ENCODE results near the gene HYPK.
"Not testable (repeated sequence)": the region's sequence is repeated elsewhere in the genome, so short reads cannot be mapped to it uniquely, and the experiment has no call there.

DNA sequence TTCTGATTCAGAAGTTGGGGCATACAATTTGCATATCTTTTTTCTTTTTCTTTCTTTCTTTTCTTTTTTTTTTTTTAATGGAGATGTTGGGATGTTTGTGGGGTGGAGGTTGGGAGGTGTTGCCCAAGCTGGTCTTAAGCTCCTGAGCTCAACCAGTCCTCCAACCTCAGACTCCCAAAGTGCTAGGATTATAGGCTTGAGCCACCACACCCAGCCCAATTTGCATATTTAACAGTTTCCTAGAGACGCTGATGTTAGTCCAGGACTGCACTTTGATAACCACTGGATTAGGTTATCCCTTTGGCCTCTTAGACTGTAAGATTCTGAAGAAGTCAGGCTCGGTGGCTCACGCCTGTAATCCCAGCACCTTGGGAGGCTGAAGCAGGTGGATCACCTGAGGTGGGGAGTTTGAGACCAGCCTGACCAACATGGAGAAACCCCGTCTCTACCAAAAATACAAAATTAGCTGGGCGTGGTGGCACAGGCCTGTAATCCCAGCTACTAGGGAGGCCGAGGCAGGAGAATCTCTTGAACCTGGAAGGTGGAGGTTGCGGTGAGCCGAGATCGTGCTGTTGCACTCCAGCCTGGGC is 29.6 kb downstream of the HYPK start:
- TF ChIP-seq POLR2A (IDR thresholded peaks at IDR 0.05; ENCODE audit: low read length); GATA1 (IDR thresholded peaks at IDR 0.05; ENCODE audit: low read depth, low read length): not testable (repeated sequence)

Data from erythroblast (primary cell).